ENCODE results near the gene C19orf25. TPM values are rescaled to one million over a fixed set of nuclear protein-coding genes. Genes with fewer than 3 reads are reported as not detected.
A peak's percentile ranks its signal among the peaks of the same experiment; 100 is the strongest.
"Not testable (repeated sequence)": the region's sequence is repeated elsewhere in the genome, so short reads cannot be mapped to it uniquely, and the experiment has no call there.

Gene C19orf25
- total RNA-seq, 1 donor from 2014 or later = 38.0 TPM

- DNase-seq (ENCODE audit: extremely low spot score, unreplicated experiment) = peak; percentile 83
- Mint-ChIP-seq H3K4me3 (ENCODE audit: unreplicated experiment) (no peak overlapping the region), H3K27ac (ENCODE audit: unreplicated experiment) (no peak overlapping the region), H3K4me1 (ENCODE audit: unreplicated experiment) (peaks cover 16% of the 10 kb centered on the region), H3K9me3 (ENCODE audit: unreplicated experiment) (no peaks in the 10 kb centered on the region), H3K36me3 (ENCODE audit: unreplicated experiment) (peaks cover 2% of the 10 kb centered on the region), H3K27me3 (ENCODE audit: unreplicated experiment) (no peaks in the 10 kb centered on the region)
- TF ChIP-seq CTCF (IDR thresholded peaks at IDR 0.05) = no peak
Measured at GRCh38 chr19:1481893-1482360, 2.9 kb upstream of the C19orf25 start.

- H3K9me3 Mint-ChIP-seq (ENCODE audit: unreplicated experiment) = no peaks in the 10 kb centered on the region
- no peaks in the 10 kb centered on the region for H3K27me3 Mint-ChIP-seq (ENCODE audit: unreplicated experiment)
- no peak overlapping the region for H3K4me3 Mint-ChIP-seq (ENCODE audit: unreplicated experiment)
- H3K27ac Mint-ChIP-seq (ENCODE audit: unreplicated experiment) = no peak overlapping the region
- H3K4me1 Mint-ChIP-seq (ENCODE audit: unreplicated experiment) = peaks cover 17% of the 10 kb centered on the region
- DNase-seq (ENCODE audit: extremely low spot score, unreplicated experiment) = no peak
- no peak for TF ChIP-seq CTCF (IDR thresholded peaks at IDR 0.05)
- peaks cover 2% of the 10 kb centered on the region for H3K36me3 Mint-ChIP-seq (ENCODE audit: unreplicated experiment)
Measured at GRCh38 chr19:1481224-1481892, 2.3 kb upstream of the C19orf25 start.

- peaks cover 17% of the 10 kb centered on the region for H3K4me1 Mint-ChIP-seq (ENCODE audit: unreplicated experiment)
- not testable (repeated sequence) for H3K27me3 Mint-ChIP-seq (ENCODE audit: unreplicated experiment); H3K27ac Mint-ChIP-seq (ENCODE audit: unreplicated experiment); H3K36me3 Mint-ChIP-seq (ENCODE audit: unreplicated experiment); H3K9me3 Mint-ChIP-seq (ENCODE audit: unreplicated experiment); DNase-seq (ENCODE audit: extremely low spot score, unreplicated experiment)
- peak overlapping the region; percentile 29 for H3K4me3 Mint-ChIP-seq (ENCODE audit: unreplicated experiment)
Measured at GRCh38 chr19:1477056-1477455, 2.0 kb downstream of the C19orf25 start.

- peaks cover 4% of the 10 kb centered on the region for H3K36me3 Mint-ChIP-seq (ENCODE audit: unreplicated experiment)
- H3K27me3 Mint-ChIP-seq (ENCODE audit: unreplicated experiment) = no peaks in the 10 kb centered on the region
- H3K4me3 Mint-ChIP-seq (ENCODE audit: unreplicated experiment) = no peak overlapping the region
- H3K27ac Mint-ChIP-seq (ENCODE audit: unreplicated experiment) = no peak overlapping the region
- no peak for TF ChIP-seq CTCF (IDR thresholded peaks at IDR 0.05)
- DNase-seq (ENCODE audit: extremely low spot score, unreplicated experiment) = no peak
- H3K4me1 Mint-ChIP-seq (ENCODE audit: unreplicated experiment) = peaks cover 20% of the 10 kb centered on the region
- no peaks in the 10 kb centered on the region for H3K9me3 Mint-ChIP-seq (ENCODE audit: unreplicated experiment)
Measured at GRCh38 chr19:1475751-1476437, 3.1 kb downstream of the C19orf25 start.

GRCh38 chr19:1474765-1475351 is 4.2 kb downstream of the C19orf25 start:
- Mint-ChIP-seq H3K4me3 (ENCODE audit: unreplicated experiment) (no peak overlapping the region), H3K27me3 (ENCODE audit: unreplicated experiment) (peaks cover 2% of the 10 kb centered on the region), H3K9me3 (ENCODE audit: unreplicated experiment) (no peaks in the 10 kb centered on the region), H3K27ac (ENCODE audit: unreplicated experiment) (no peak overlapping the region), H3K4me1 (ENCODE audit: unreplicated experiment) (peaks cover 24% of the 10 kb centered on the region), H3K36me3 (ENCODE audit: unreplicated experiment) (peaks cover 4% of the 10 kb centered on the region)
- no peak for TF ChIP-seq CTCF (IDR thresholded peaks at IDR 0.05)
- DNase-seq (ENCODE audit: extremely low spot score, unreplicated experiment) = no peak
